Neural crest cell (in vitro differentiated cells): ENCODE results near the gene CELF6. TPM values are rescaled to one million over a fixed set of nuclear protein-coding genes. Genes with fewer than 3 reads are reported as not detected.
A peak's percentile ranks its signal among the peaks of the same experiment; 100 is the strongest.

ENCODE experiments used
- DNase-seq: peaks from one replicate; pipeline ENCODE4 v3.0.0; 2021; ENCODE audit warnings: low read depth, mixed read lengths, low spot score
- H3K27ac Mint-ChIP-seq: one replicate; pipeline ENCODE4 v1.8.0; 2021; ENCODE audit warnings: mild to moderate bottlenecking, mixed read lengths; ENCODE audit not compliant: unreplicated experiment
- H3K27me3 Mint-ChIP-seq: 2 replicates; pipeline ENCODE4 v1.8.0; 2021; ENCODE audit warnings: low read depth, mild to moderate bottlenecking, mixed read lengths
- H3K36me3 Mint-ChIP-seq: 2 replicates; pipeline ENCODE4 v1.8.0; 2021; ENCODE audit warnings: low read depth, mild to moderate bottlenecking, mixed read lengths
- H3K4me1 Mint-ChIP-seq: 2 replicates; pipeline ENCODE4 v1.8.0; 2021; ENCODE audit warnings: mixed read lengths
- H3K4me3 Mint-ChIP-seq: one replicate; pipeline ENCODE4 v1.8.0; 2021; ENCODE audit warnings: mild to moderate bottlenecking, mixed read lengths
- H3K9me3 Mint-ChIP-seq: 2 replicates; pipeline ENCODE4 v1.8.0; 2021; ENCODE audit warnings: mixed read lengths
- total RNA-seq: library from RNA; stranded (reverse); gene quantifications from 2 replicates; pipeline ENCODE4 v1.2.1, GENCODE V29; 2021
- TF ChIP-seq, protein P1 (sequence below): fragments of 200-600 bp; sonication (generic); conservative IDR thresholded peaks from 2 replicates; pipeline ENCODE4 v1.5.0; 2021; ENCODE audit warnings: antibody characterized with exemption, mild to moderate bottlenecking

The CELF6 gene
- total RNA-seq, 1 donor from 2014 or later, result 1.3 TPM

- no peak overlapping the region for H3K27ac Mint-ChIP-seq
- no peak overlapping the region for H3K4me3 Mint-ChIP-seq
- H3K9me3 Mint-ChIP-seq, result no peaks in the 10 kb centered on the region
- H3K36me3 Mint-ChIP-seq, result no peaks in the 10 kb centered on the region
- TF ChIP-seq, protein P1, sequence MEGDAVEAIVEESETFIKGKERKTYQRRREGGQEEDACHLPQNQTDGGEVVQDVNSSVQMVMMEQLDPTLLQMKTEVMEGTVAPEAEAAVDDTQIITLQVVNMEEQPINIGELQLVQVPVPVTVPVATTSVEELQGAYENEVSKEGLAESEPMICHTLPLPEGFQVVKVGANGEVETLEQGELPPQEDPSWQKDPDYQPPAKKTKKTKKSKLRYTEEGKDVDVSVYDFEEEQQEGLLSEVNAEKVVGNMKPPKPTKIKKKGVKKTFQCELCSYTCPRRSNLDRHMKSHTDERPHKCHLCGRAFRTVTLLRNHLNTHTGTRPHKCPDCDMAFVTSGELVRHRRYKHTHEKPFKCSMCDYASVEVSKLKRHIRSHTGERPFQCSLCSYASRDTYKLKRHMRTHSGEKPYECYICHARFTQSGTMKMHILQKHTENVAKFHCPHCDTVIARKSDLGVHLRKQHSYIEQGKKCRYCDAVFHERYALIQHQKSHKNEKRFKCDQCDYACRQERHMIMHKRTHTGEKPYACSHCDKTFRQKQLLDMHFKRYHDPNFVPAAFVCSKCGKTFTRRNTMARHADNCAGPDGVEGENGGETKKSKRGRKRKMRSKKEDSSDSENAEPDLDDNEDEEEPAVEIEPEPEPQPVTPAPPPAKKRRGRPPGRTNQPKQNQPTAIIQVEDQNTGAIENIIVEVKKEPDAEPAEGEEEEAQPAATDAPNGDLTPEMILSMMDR, result no peak
- no peaks in the 10 kb centered on the region for H3K4me1 Mint-ChIP-seq
- DNase-seq, result no peak
- peaks cover 22% of the 10 kb centered on the region for H3K27me3 Mint-ChIP-seq
Measured at GRCh38 chr15:72289597-72290325, 30.2 kb downstream of the CELF6 start.

- H3K27me3 Mint-ChIP-seq, result peaks cover 15% of the 10 kb centered on the region
- H3K4me1 Mint-ChIP-seq, result no peaks in the 10 kb centered on the region
- no peak overlapping the region for H3K27ac Mint-ChIP-seq
- H3K4me3 Mint-ChIP-seq, result no peak overlapping the region
- DNase-seq, result no peak
- no peaks in the 10 kb centered on the region for H3K9me3 Mint-ChIP-seq
- H3K36me3 Mint-ChIP-seq, result no peaks in the 10 kb centered on the region
- TF ChIP-seq, protein P1, result no peak
Measured at GRCh38 chr15:72288796-72289596, 31.0 kb downstream of the CELF6 start.

- no peak overlapping the region for H3K4me3 Mint-ChIP-seq
- H3K9me3 Mint-ChIP-seq, result no peaks in the 10 kb centered on the region
- no peak overlapping the region for H3K27ac Mint-ChIP-seq
- TF ChIP-seq, protein P1, result peak; percentile 63
- no peaks in the 10 kb centered on the region for H3K36me3 Mint-ChIP-seq
- H3K27me3 Mint-ChIP-seq, result no peaks in the 10 kb centered on the region
- no peak for DNase-seq
- no peaks in the 10 kb centered on the region for H3K4me1 Mint-ChIP-seq
Measured at GRCh38 chr15:72285927-72286516, 33.9 kb downstream of the CELF6 start.

GRCh38 chr15:72285402-72285801 is 34.6 kb downstream of the CELF6 start:
- H3K27me3 Mint-ChIP-seq, result no peaks in the 10 kb centered on the region
- no peak overlapping the region for H3K4me3 Mint-ChIP-seq
- DNase-seq, result no peak
- TF ChIP-seq, protein P1, result no peak
- H3K27ac Mint-ChIP-seq, result no peak overlapping the region
- H3K4me1 Mint-ChIP-seq, result no peaks in the 10 kb centered on the region
- H3K9me3 Mint-ChIP-seq, result no peaks in the 10 kb centered on the region
- no peaks in the 10 kb centered on the region for H3K36me3 Mint-ChIP-seq

GRCh38 chr15:72284781-72285180 is 35.2 kb downstream of the CELF6 start:
- Mint-ChIP-seq H3K9me3 (no peaks in the 10 kb centered on the region), H3K27ac (no peak overlapping the region), H3K36me3 (no peaks in the 10 kb centered on the region), H3K4me1 (no peaks in the 10 kb centered on the region), H3K4me3 (no peak overlapping the region), H3K27me3 (no peaks in the 10 kb centered on the region)
- TF ChIP-seq, protein P1, result no peak
- DNase-seq, result no peak
